EL (cell line): ENCODE data around the gene RGL1.

Experiments
- DNase-seq: peaks from one replicate; pipeline ENCODE4 v3.0.0-alpha.2; 2016

The RGL1 gene

DNA sequence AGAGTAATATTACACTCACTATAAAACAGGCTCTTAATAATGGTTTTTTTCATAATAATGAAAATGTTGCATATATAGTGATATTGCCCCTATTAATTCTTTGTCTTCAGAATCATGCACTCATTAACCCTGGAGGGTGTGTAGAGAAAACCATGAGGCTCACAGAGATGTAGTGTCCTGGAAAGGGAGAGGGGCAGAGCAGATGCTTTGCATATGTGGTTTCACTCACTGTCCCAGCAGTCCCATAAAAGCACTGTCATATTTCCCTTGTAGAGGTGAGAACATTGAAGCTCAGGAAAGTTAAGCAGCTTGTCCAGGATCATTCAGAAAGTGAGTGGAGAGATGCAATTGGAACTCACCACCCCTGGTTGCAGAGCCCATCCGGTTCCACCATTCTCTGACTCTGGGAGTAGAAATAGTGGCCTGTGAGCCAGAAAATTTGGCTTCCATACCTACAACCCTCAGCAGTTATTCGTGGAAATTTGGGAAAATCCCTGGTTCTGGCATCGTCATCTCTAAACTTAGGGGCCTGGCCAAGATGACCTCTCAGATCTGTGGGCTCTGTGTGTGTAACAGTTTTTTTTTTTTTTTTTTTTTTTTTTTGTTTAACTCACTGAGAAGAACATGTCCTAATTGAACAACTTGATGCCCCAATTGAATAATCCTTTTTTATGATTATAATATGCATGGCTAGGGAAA, 86.4 kb downstream of the RGL1 start:
- no peak for DNase-seq

- DNase-seq, result no peak
Observed at GRCh38 chr1:183892351-183892793, 87.5 kb downstream of the RGL1 start.

- DNase-seq, result no peak
Observed at GRCh38 chr1:183893561-183894289, 88.8 kb downstream of the RGL1 start.

- DNase-seq, result no peak
Observed at GRCh38 chr1:183894290-183894565, 89.3 kb downstream of the RGL1 start.

GRCh38 chr1:183896466-183897048, 91.6 kb downstream of the RGL1 start:
- DNase-seq, result peak; percentile 38

GRCh38 chr1:183898001-183898396, 93.1 kb downstream of the RGL1 start:
- no peak for DNase-seq

GRCh38 chr1:183898610-183899009, 93.7 kb downstream of the RGL1 start:
- no peak for DNase-seq

DNA sequence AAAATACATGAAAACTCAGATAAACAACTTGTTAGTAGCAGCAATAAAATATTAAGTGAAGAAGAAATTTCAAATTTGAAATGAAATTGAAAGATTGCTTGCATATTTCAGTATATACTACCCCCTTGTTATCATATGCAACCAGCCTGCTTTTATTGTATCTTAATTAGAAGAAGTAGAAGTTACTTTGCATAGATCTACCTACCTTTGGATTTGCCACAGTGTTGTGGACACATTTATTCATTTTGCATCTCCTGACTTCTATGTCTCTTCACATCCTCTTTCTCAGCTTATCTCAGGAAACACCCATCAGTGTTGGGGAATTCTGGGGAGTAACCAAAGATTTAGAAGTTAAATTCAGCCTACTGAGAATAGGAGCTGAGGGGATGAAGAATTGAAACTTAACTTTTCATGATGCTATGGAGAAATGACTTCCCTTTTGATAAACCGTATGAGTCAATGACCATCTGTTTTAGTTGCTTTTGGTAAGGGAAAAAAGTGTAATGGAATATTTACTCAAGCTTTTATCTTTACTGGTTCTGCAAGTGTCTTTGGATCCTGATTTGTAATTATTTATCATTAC, 96.9 kb downstream of the RGL1 start:
- no peak for DNase-seq

- DNase-seq, result no peak
Observed at GRCh38 chr1:183903101-183903500, 98.2 kb downstream of the RGL1 start.

DNA sequence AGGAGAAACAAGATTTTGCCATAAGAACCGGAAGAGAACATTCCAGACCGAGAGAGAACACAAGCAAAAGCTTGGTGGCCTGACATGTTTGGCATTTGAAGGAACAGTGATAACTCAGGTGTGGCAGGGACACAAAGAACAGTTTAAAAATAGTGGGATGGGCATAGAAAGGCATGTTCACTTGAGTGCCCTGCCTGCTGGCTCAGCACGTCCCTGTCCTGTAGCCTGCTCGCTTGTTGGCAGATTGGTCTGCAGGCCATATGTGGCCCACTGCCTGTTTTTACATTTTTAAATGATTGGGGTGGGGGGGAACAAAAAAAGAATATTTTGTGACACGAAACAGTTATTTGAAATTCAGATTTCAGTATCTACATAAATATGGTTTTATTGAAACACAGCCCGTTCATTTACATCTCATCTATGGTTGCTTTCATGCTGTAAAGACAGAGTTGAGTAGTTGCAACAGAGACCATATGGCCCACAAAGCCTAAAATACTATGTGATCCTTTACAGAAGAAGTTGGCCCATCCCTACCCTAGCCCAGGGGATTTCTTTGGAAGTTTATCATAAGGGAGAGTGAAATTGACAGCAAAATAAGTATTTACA, 100.7 kb downstream of the RGL1 start:
- DNase-seq, result no peak

DNA sequence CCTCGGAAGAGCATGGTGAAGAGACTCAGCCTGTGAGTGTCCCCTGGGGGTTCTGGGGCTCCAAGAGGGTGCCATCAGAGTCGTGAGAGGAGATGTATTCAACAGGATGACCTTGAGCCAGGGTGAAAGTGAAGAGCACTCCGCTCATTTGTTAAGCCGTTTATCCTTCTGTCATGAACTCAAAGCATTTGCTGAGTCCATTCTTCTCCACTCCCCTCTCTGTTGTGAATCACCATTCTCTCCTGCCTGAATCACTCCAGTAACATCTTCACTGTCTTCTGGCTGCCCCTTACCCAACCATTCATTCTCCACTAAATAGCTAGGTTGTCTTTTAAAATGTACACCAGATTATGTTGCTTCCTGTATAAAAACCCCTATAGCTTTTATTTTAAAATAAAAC, 102.2 kb downstream of the RGL1 start:
- no peak for DNase-seq

DNA sequence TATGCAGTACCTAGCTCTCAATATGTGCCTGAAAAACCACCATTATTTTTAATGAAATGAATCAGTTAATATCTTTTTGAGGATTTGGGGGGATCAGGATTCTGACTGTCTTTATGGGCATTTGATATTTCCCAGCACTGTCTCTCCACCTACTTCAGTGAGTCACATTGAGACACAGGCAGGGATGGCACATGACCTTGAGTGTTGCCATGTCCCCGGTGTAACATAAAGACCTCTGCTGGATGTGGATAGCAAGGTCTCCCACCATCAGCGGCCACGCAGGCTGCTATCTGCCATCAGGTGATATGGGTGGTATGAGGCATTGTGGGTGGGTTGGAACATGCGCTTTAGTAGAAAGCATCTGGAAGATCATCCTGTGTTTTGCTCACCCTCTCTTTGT, 103.2 kb downstream of the RGL1 start:
- no peak for DNase-seq

DNA sequence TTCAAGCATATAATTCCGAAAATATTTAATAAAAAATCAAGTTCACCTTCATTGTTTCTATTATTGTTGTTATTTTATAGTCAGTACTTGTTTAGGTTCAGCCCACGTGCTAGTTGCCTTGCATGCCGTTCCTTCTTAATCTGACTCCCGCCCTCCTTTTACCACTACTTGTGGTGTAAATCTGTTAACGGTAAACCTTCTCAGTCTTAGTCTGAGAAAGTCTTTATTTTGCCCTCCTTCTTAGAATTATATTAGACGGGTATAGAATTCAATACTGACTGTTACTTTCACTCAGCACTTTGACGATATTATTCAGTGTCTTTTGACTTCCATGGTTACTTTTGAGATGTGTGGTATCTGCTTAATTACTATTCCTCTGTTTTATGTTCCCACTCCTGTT, 104.8 kb downstream of the RGL1 start:
- DNase-seq, result no peak

DNA sequence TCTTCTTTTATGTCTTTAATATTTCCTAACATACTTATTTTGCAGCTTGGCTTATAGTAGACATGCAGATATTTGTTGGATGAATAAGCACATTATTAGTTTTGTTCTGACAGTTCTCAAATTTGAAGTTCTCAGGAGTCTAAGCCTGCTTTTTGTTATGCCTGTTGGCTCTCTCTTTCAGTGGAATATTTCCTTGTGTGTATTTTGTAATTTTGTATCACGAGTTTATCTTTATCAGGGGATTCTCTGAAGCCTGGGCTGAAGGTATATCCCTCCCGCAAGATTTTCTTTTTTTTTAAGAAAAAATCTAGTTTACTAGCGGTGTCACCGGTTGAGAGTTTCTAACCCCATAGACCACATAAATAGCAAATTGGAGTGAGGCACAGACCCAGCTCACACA, 105.9 kb downstream of the RGL1 start:
- no peak for DNase-seq

DNA sequence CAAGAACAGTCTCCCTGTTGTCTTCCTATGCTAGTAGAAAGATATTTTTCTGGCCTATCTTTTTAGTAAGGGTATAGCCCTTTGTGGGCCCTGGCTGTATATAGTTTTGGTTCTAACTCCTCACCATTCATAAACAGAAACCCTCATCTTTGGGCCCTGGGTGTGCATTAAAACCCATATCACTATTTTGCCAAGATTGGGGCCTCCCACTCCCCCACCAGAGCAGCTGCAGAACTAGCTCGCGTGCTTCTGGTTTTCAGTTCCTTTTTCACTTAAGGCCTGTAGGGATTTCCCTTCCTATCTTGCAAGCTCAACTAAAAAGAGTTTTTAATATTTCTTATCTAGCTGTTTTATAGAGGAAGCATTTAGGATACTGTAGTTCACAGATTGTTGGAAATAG, 106.4 kb downstream of the RGL1 start:
- no peak for DNase-seq

DNA sequence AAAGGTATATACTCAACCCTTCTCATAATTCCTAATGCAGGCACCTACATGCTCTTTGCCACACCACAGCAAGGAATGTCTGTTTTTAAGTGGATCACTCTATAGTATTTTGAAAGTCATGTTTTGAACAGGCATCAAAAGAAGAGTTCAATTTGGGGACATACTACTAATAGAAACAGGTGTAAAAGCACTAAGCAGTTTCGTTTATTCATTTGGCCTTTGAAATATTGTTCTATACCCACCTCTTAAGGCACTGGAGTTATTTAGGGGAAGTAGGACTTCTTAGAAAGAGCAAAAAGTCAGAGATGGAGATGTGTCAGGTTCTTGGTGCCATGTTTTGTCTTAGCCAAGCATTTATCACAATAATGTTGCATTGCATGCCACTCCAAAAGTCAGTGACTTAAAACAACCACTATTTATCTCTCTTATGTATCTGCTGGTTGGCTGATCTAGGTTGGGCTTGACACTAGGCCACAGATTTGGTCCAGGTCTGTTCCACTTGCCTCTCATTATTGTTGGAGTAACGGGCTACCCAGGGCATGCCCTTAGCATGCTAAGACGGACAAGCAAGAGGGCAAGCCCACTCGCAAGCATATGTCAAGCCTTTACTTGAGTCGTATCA, 107.5 kb downstream of the RGL1 start:
- no peak for DNase-seq

DNA sequence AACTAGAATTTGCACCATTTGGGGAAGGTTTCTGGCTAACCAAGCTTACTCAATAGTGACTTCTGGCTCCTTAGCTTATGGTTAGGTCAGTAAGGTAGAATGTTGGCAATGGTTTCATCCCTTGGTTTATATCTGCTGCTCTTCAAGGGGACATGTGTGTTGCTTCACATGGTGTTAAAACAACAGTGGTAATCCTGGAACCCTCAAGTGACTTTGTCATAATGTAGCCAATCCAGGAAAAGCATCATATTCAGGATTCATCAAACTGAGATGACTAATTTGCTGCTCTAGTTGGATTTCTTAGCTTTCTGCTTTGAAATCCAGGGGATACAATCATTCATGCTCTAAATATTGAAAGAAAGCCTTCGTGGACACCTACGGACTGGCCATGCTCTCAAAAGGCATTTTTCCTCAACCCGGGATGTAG, 108.7 kb downstream of the RGL1 start:
- DNase-seq, result peak; percentile 13

- DNase-seq, result peak; percentile 28
Observed at GRCh38 chr1:183914276-183914675, 109.4 kb downstream of the RGL1 start.

- DNase-seq, result no peak
Observed at GRCh38 chr1:183914891-183915290, 110.0 kb downstream of the RGL1 start.

- peak; percentile 99 for DNase-seq
Observed at GRCh38 chr1:183915625-183916510, 110.9 kb downstream of the RGL1 start.

- no peak for DNase-seq
Observed at GRCh38 chr1:183916574-183916973, 111.7 kb downstream of the RGL1 start.

DNA sequence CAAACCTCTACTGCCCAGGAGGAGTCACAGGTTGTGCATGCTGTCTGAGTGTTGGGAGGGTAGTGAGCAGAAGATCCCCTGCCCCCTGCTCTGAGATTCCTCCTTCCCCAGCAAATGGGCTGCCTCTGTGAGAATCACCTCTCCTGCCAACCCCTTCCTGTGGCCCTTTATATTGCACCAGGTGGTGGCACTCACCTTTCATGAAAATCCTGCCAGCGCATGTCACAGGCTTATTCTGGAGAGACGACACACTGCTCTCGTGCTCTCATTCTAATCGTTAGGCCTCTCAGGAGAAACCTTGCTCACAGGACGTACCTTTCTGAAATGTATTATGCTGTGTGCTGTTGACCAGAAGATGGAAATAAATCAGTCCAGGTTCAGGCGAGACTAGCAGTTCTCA, 113.7 kb downstream of the RGL1 start:
- no peak for DNase-seq
